ENCODE measurements around the gene OR1F1.
"Not testable (repeated sequence)": the region's sequence is repeated elsewhere in the genome, so short reads cannot be mapped to it uniquely, and the experiment has no call there.

Gene OR1F1

GRCh38 chr16:3165111-3165822 is 22.7 kb upstream of the OR1F1 start:
- in situ Hi-C loops (cut with HindIII; ENCODE audit: low sequenced_read_pairs) = no loop called here
- no peak for TF ChIP-seq CTCF (IDR thresholded peaks at IDR 0.05; ENCODE audit: low read depth, low read length, missing control alignments)
- DNase-seq (ENCODE audit: low read depth) = no peak
- H3K4me3 ChIP-seq (ENCODE audit: low read depth, low read length) = no peak overlapping the region

GRCh38 chr16:3166505-3166886 is 21.5 kb upstream of the OR1F1 start:
- TF ChIP-seq CTCF (IDR thresholded peaks at IDR 0.05; ENCODE audit: low read depth, low read length, missing control alignments) = no peak
- no peak for DNase-seq (ENCODE audit: low read depth)
- in situ Hi-C loops (cut with HindIII; ENCODE audit: low sequenced_read_pairs) = no loop called here
- H3K4me3 ChIP-seq (ENCODE audit: low read depth, low read length) = no peak overlapping the region

GRCh38 chr16:3168729-3169128 is 19.3 kb upstream of the OR1F1 start:
- in situ Hi-C loops (cut with HindIII; ENCODE audit: low sequenced_read_pairs); DNase-seq (ENCODE audit: low read depth): not testable (repeated sequence)

GRCh38 chr16:3170440-3171180 is 17.4 kb upstream of the OR1F1 start:
- in situ Hi-C loops (cut with HindIII; ENCODE audit: low sequenced_read_pairs) = no loop called here
- no peak for DNase-seq (ENCODE audit: low read depth)
- no peak for TF ChIP-seq CTCF (IDR thresholded peaks at IDR 0.05; ENCODE audit: low read depth, low read length, missing control alignments)
- H3K4me3 ChIP-seq (ENCODE audit: low read depth, low read length) = no peak overlapping the region

More at GRCh38 chr16:3168729-3169128, 19.3 kb upstream of the OR1F1 start:
- H3K4me3 ChIP-seq (ENCODE audit: low read depth, low read length) = not testable (repeated sequence)

GRCh38 chr16:3171181-3171854 is 16.7 kb upstream of the OR1F1 start:
- DNase-seq (ENCODE audit: low read depth) = no peak
- in situ Hi-C loops (cut with HindIII; ENCODE audit: low sequenced_read_pairs) = no loop called here
- TF ChIP-seq CTCF (IDR thresholded peaks at IDR 0.05; ENCODE audit: low read depth, low read length, missing control alignments) = no peak

GRCh38 chr16:3171855-3172593 is 16.0 kb upstream of the OR1F1 start:
- no peak for TF ChIP-seq CTCF (IDR thresholded peaks at IDR 0.05; ENCODE audit: low read depth, low read length, missing control alignments)
- no peak for DNase-seq (ENCODE audit: low read depth)
- H3K4me3 ChIP-seq (ENCODE audit: low read depth, low read length) = no peak overlapping the region
- in situ Hi-C loops (cut with HindIII; ENCODE audit: low sequenced_read_pairs) = no loop called here

More at GRCh38 chr16:3171181-3171854, 16.7 kb upstream of the OR1F1 start:
- no peak overlapping the region for H3K4me3 ChIP-seq (ENCODE audit: low read depth, low read length)

Measured in astrocyte of the cerebellum (primary cell).